Keratinocyte (primary cell): ENCODE data around the gene BAIAP2. TPM values are rescaled to one million over a fixed set of nuclear protein-coding genes. Genes with fewer than 3 reads are reported as not detected.

Source experiments
- DNase-seq: peaks from one replicate; pipeline ENCODE4 v3.0.0-alpha.2; 2011; ENCODE audit warnings: low read depth, missing footprints, low spot score
- FAIRE-seq: peaks from 2 replicates; lab custom pipeline; 2011; peaks lifted over from hg19 to GRCh38; lab: Jason Lieb, UNC
- H2AFZ ChIP-seq: 2 replicates; pipeline ENCODE4 v1.6.0; 2012; ENCODE audit warnings: low read length, control low read depth, inconsistent platforms; ENCODE audit not compliant: control insufficient read depth
- H3K27ac ChIP-seq: 2 replicates; pipeline ENCODE4 v1.5.1; 2011; ENCODE audit warnings: low read length; ENCODE audit not compliant: control insufficient read depth, insufficient read depth
- H3K27me3 ChIP-seq: 3 replicates; pipeline ENCODE4 v1.6.0; 2011; ENCODE audit warnings: low read length; ENCODE audit not compliant: control insufficient read depth, insufficient read depth; ENCODE audit errors: extremely low read depth
- H3K36me3 ChIP-seq, 2 experiments: 2 replicates in 1 of 2; 3 replicates in 1 of 2; pipeline ENCODE4 v1.5.1; 2011; ENCODE audit warnings: low read length in 2 of 2, mild to moderate bottlenecking in 1 of 2; ENCODE audit not compliant: control insufficient read depth in 2 of 2, insufficient read depth in 2 of 2; ENCODE audit errors: extremely low read depth in 1 of 2
- H3K4me1 ChIP-seq: 3 replicates; pipeline ENCODE4 v1.5.1; 2011; ENCODE audit warnings: low read length; ENCODE audit not compliant: control insufficient read depth, insufficient read depth; ENCODE audit errors: extremely low read depth
- H3K4me2 ChIP-seq: 3 replicates; pipeline ENCODE4 v1.6.0; 2011; ENCODE audit warnings: low read depth, low read length; ENCODE audit not compliant: control insufficient read depth, insufficient read depth; ENCODE audit errors: extremely low read depth
- H3K4me3 ChIP-seq, 3 experiments: fragments of 200-600 bp in 1 of 3; sonication (generic) in 1 of 3; 2 replicates in 2 of 3; 3 replicates in 1 of 3; pipeline ENCODE4 v1.5.1; 2011 to 2016; ENCODE audit warnings: low read length in 3 of 3, mild to moderate bottlenecking in 3 of 3, control low read depth in 2 of 3, inconsistent platforms in 1 of 3, low read depth in 1 of 3, mixed read lengths in 1 of 3, mixed run types in 1 of 3, moderate library complexity in 1 of 3; ENCODE audit not compliant: control insufficient read depth in 2 of 3, insufficient read depth in 2 of 3; ENCODE audit errors: extremely low read depth in 1 of 3
- H3K79me2 ChIP-seq: 2 replicates; pipeline ENCODE4 v1.6.0; 2012; ENCODE audit warnings: low read length; ENCODE audit not compliant: control insufficient read depth, insufficient read depth
- H3K9ac ChIP-seq: 3 replicates; pipeline ENCODE4 v1.6.0; 2011; ENCODE audit warnings: low read length; ENCODE audit not compliant: control insufficient read depth, insufficient read depth; ENCODE audit errors: extremely low read depth
- H3K9me1 ChIP-seq: 3 replicates; pipeline ENCODE4 v1.6.0; 2011; ENCODE audit warnings: low read length; ENCODE audit not compliant: control insufficient read depth, insufficient read depth; ENCODE audit errors: extremely low read depth
- H3K9me3 ChIP-seq: 2 replicates; pipeline ENCODE4 v1.5.1; 2012; ENCODE audit warnings: low read depth, low read length; ENCODE audit not compliant: control insufficient read depth
- H4K20me1 ChIP-seq: 3 replicates; pipeline ENCODE4 v1.6.0; 2011; ENCODE audit warnings: low read length; ENCODE audit not compliant: control insufficient read depth, insufficient read depth; ENCODE audit errors: extremely low read depth
- CTCF ChIP-seq, 3 experiments: IDR thresholded peaks in 1 of 3; conservative IDR thresholded peaks in 1 of 3; optimal IDR thresholded peaks in 1 of 3; 2 replicates in 2 of 3; 3 replicates in 1 of 3; pipeline versions ENCODE3 to v1.5.1; 2011; ENCODE audit warnings: low read length in 3 of 3, mild to moderate bottlenecking in 3 of 3, moderate library complexity in 2 of 3, control low read depth in 1 of 3, inconsistent platforms in 1 of 3; ENCODE audit not compliant: insufficient read depth in 2 of 3; ENCODE audit errors: extremely low read depth in 1 of 3
- EZH2 ChIP-seq: IDR thresholded peaks from one replicate; pipeline ENCODE4 v1.6.1; 2012; ENCODE audit warnings: inconsistent platforms, mild to moderate bottlenecking, low read length, moderate library complexity
- dilution Hi-C: fragments of 300-500 bp; cut with MboI; formaldehyde crosslinking; loops from one replicate; pipeline ENCODE4 v1.7.0; 2020; ENCODE audit warnings: low sequenced_read_pairs; ENCODE audit not compliant: extremely low pct_ligation_motif_present
- polyA plus RNA-seq, 5 experiments: library from polyadenylated mRNA; depleted of rRNA in 3 of 5; stranded (reverse) in 3 of 5; stranded (forward) in 1 of 5; unstranded in 1 of 5; fragments of >200 nt; gene quantifications; 1 replicate in 1 of 5; 2 replicates in 3 of 5; 3 replicates in 1 of 5; pipeline versions ENCODE4 v1.2.1 to v1.2.3, GENCODE V29; 2011 to 2012; ENCODE audit warnings: missing spikeins in 2 of 5, low read depth in 1 of 5, low replicate concordance in 1 of 5

Gene BAIAP2
- polyA plus RNA-seq, 1 donor (not counting 4 experiments of a cell fraction or from before 2014, with no cell fraction given): 56.7 TPM

GRCh38 chr17:81138083-81138482, 103.1 kb downstream of the BAIAP2 start:
- H2AFZ ChIP-seq: no peak overlapping the region
- no peaks in the 10 kb centered on the region for H3K9me1 ChIP-seq
- H3K4me1 ChIP-seq: no peaks in the 10 kb centered on the region
- peaks cover 7% of the 10 kb centered on the region for H3K9me3 ChIP-seq
- H4K20me1 ChIP-seq: no peaks in the 10 kb centered on the region
- dilution Hi-C loops: no loop called here
- no peak overlapping the region for H3K9ac ChIP-seq
- no peak overlapping the region for H3K4me3 ChIP-seq
- H3K36me3 ChIP-seq: no peaks in the 10 kb centered on the region
- peaks cover 26% of the 10 kb centered on the region for H3K27me3 ChIP-seq
- FAIRE-seq (no peak), DNase-seq (no peak)
- no peak for TF ChIP-seq CTCF (optimal IDR thresholded peaks at IDR 0.05 in 1 of 3, IDR thresholded peaks at IDR 0.05 in 1 of 3, conservative IDR thresholded peaks at IDR 0.05 in 1 of 3; ENCODE audit: extremely low read depth in 1 of 3, insufficient read depth in 2 of 3, low read length in 3 of 3)
- no peak overlapping the region for H3K27ac ChIP-seq
- H3K79me2 ChIP-seq: no peaks in the 10 kb centered on the region
- no peak overlapping the region for H3K4me2 ChIP-seq

DNA sequence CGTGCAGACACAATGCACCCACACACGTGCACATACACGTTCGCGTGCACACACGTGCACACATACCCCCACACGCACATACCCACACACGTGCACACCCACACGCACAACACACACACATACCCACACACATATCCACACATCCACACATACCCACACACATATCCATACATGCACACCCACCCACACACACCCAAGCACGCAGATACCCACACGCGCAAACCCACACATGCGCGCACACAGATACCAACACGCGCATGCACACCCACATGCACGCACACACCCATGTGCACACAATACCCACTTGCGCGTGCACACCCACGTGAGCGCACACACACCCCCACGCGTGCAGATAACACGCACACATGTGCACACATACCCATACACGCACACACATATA, 103.5 kb downstream of the BAIAP2 start:
- peaks cover 7% of the 10 kb centered on the region for H3K9me3 ChIP-seq
- DNase-seq (no peak), FAIRE-seq (no peak)
- H3K27me3 ChIP-seq: peaks cover 24% of the 10 kb centered on the region
- dilution Hi-C loops: no loop called here
- H3K9ac ChIP-seq: no peak overlapping the region
- no peaks in the 10 kb centered on the region for H3K9me1 ChIP-seq
- H4K20me1 ChIP-seq: no peaks in the 10 kb centered on the region
- no peaks in the 10 kb centered on the region for H3K36me3 ChIP-seq
- H3K4me3 ChIP-seq: no peak overlapping the region
- H3K27ac ChIP-seq: no peak overlapping the region
- H3K4me1 ChIP-seq: no peaks in the 10 kb centered on the region
- H3K4me2 ChIP-seq: no peak overlapping the region
- H3K79me2 ChIP-seq: no peaks in the 10 kb centered on the region
- TF ChIP-seq CTCF (optimal IDR thresholded peaks at IDR 0.05 in 1 of 3, IDR thresholded peaks at IDR 0.05 in 1 of 3, conservative IDR thresholded peaks at IDR 0.05 in 1 of 3; ENCODE audit: extremely low read depth in 1 of 3, insufficient read depth in 2 of 3, low read length in 3 of 3) (no peak), EZH2 (no peak)
- no peak overlapping the region for H2AFZ ChIP-seq
